Karpas-422 (cell line): ENCODE measurements around the gene GALNT1. TPM values are rescaled to one million over a fixed set of nuclear protein-coding genes. Genes with fewer than 3 reads are reported as not detected.

Source experiments
- DNase-seq: peaks from one replicate; pipeline ENCODE4 v3.0.0-alpha.2; 2015
- H2AFZ ChIP-seq: fragments of 200-600 bp; sonication (generic); 2 replicates; pipeline ENCODE4 v1.6.1; 2014; ENCODE audit warnings: antibody characterized with exemption, low read length, mixed read lengths
- H3K27ac ChIP-seq: fragments of 200-600 bp; sonication (generic); 2 replicates; pipeline ENCODE4 v1.5.1; 2014; ENCODE audit warnings: mild to moderate bottlenecking, low read length, moderate library complexity
- H3K27me3 ChIP-seq: fragments of 200-600 bp; sonication (generic); 2 replicates; pipeline ENCODE4 v1.6.1; 2014; ENCODE audit warnings: low read length, mixed read lengths
- H3K36me3 ChIP-seq: fragments of 200-600 bp; sonication (generic); 2 replicates; pipeline ENCODE4 v1.6.1; 2014; ENCODE audit warnings: low read length, mixed read lengths; ENCODE audit not compliant: insufficient read depth
- H3K4me1 ChIP-seq: fragments of 200-600 bp; sonication (generic); 2 replicates; pipeline ENCODE4 v1.6.1; 2014; ENCODE audit warnings: mild to moderate bottlenecking, low read length, mixed read lengths
- H3K4me2 ChIP-seq: fragments of 200-600 bp; sonication (generic); 2 replicates; pipeline ENCODE4 v1.6.1; 2014; ENCODE audit warnings: low read length, low read depth, mild to moderate bottlenecking; ENCODE audit not compliant: poor library complexity, severe bottlenecking
- H3K4me3 ChIP-seq: fragments of 200-600 bp; sonication (generic); 2 replicates; pipeline ENCODE4 v1.5.1; 2014; ENCODE audit warnings: mild to moderate bottlenecking, antibody characterized with exemption, low read length, mixed read lengths
- H3K79me2 ChIP-seq: fragments of 200-600 bp; sonication (generic); 2 replicates; pipeline ENCODE4 v1.6.1; 2014; ENCODE audit warnings: mild to moderate bottlenecking, low read length, mixed read lengths
- H3K9ac ChIP-seq: fragments of 200-600 bp; sonication (generic); 2 replicates; pipeline ENCODE4 v1.6.0; 2014; ENCODE audit warnings: low read length
- H3K9me2 ChIP-seq: fragments of 200-600 bp; sonication (generic), shearing (Covaris generic); replicated peaks from 2 replicates; pipeline ENCODE4 v1.6.0; 2014; ENCODE audit warnings: mild to moderate bottlenecking, low read length, moderate library complexity; ENCODE audit not compliant: insufficient read depth
- H3K9me3 ChIP-seq: fragments of 300-700, 200-600 bp; sonication (generic); 2 replicates; pipeline ENCODE4 v1.6.1; 2014; ENCODE audit warnings: low read length, mixed read lengths
- H4K20me1 ChIP-seq: fragments of 200-600 bp; sonication (generic); 2 replicates; pipeline ENCODE4 v1.6.1; 2014; ENCODE audit warnings: mild to moderate bottlenecking, antibody characterized with exemption, low read length, low read depth; ENCODE audit not compliant: insufficient read depth
- total RNA-seq: library from RNA; depleted of rRNA; stranded (reverse); fragments of >200 nt; shearing (Covaris generic); gene quantifications from 2 replicates; pipeline ENCODE4 v1.2.3, GENCODE V29; 2014; ENCODE audit warnings: low replicate concordance

The GALNT1 gene
- total RNA-seq, 1 experiment from 2014 or later, result 259 TPM

DNA sequence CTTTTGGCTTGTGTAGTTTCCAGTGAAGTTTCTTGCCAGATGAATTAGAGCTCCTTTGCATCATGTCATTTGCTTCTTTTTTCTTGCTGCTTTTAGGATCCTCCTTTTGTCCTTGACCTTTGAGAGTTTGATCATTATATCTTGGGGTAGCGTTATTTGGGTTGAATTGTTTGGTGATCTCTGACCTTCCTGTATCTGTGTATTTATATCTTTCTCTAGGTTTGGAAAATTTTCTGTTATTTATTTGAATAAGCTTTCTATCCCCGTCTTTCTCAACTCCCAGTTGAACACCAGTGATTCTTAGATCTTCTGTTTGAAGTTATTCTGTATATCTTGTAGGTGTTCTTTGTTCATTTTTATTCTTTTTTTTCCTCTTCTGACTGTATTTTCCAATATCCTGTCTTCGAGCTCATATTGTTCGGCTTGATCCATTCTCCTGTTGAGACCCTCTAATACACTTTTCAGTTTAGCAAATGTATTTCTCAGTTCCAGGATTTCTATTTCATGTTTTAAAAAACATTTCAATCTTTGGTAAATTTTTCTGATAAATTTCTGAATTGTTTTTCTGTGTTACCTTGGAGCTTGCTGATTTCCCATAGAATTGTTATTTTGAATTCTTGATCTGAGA is 20.8 kb downstream of the GALNT1 start:
- peaks cover 99% of the 10 kb centered on the region for H3K79me2 ChIP-seq
- H3K9me2 ChIP-seq, result no peaks in the 10 kb centered on the region

DNA sequence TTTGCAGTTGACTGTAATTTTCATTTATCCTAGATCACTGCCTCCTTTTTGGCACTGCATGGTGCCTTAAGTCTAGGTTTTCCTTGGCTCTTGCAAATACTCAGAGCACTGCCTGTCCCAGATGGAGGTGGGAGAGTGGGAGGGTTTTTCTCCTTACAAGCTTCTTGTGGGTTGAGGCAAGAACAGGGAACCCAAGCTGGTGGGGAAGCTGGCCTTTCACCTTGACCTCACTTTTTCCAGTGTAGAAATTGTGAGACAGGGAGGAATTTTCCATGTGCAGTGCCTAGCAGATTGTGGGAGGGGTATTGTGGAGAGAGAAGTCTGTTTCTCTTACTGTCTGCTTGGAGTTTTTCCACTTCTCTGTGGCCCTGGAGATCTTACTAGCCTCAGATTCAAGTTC is 21.5 kb downstream of the GALNT1 start:
- Histone ChIP-seq H4K20me1 (peaks cover 14% of the 10 kb centered on the region), H3K79me2 (peaks cover 100% of the 10 kb centered on the region), H3K4me3 (no peak overlapping the region)

More for the DNA sequence above, 20.8 kb downstream of the GALNT1 start:
- Histone ChIP-seq H3K27me3 (no peaks in the 10 kb centered on the region), H3K4me2 (no peak overlapping the region), H2AFZ (no peak overlapping the region), H3K36me3 (peaks cover 60% of the 10 kb centered on the region), H3K27ac (no peak overlapping the region), H3K9ac (no peak overlapping the region), H4K20me1 (peaks cover 11% of the 10 kb centered on the region), H3K9me3 (peaks cover 35% of the 10 kb centered on the region), H3K4me3 (no peak overlapping the region), H3K4me1 (peaks cover 39% of the 10 kb centered on the region)
- DNase-seq, result peak; percentile 73

DNA sequence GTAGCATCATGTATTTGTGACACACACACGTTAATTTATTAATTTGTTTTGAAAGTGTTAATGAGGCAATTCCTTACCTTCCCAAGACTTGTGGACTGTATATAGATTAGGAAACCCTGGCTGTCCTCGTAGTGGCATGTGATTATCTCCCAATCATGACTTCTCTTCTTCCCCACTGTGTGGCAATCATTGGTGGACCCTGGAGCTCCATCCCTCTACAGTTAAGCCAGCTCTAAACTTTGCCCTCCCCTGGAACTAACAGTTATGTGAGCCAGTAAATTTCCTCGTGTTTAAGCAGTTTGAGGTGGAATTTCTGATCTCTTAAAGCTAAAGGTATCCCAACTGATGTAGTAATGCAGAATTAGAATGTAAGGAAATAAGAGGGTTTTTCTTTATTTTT is 22.0 kb downstream of the GALNT1 start:
- H3K4me2 ChIP-seq, result no peak overlapping the region
- peak overlapping the region; percentile 88 for H3K27ac ChIP-seq
- H3K27me3 ChIP-seq, result no peaks in the 10 kb centered on the region
- no peak overlapping the region for H2AFZ ChIP-seq
- H3K9me3 ChIP-seq, result peaks cover 32% of the 10 kb centered on the region
- H3K36me3 ChIP-seq, result peaks cover 52% of the 10 kb centered on the region
- H3K4me1 ChIP-seq, result peaks cover 51% of the 10 kb centered on the region
- DNase-seq, result no peak
- peaks cover 100% of the 10 kb centered on the region for H3K79me2 ChIP-seq
- no peaks in the 10 kb centered on the region for H3K9me2 ChIP-seq
- H4K20me1 ChIP-seq, result peaks cover 14% of the 10 kb centered on the region
- H3K4me3 ChIP-seq, result no peak overlapping the region
- H3K9ac ChIP-seq, result no peak overlapping the region

More for the DNA sequence above, 21.5 kb downstream of the GALNT1 start:
- Histone ChIP-seq H3K27me3 (no peaks in the 10 kb centered on the region), H3K9ac (no peak overlapping the region), H3K36me3 (peaks cover 56% of the 10 kb centered on the region), H3K9me2 (no peaks in the 10 kb centered on the region), H3K9me3 (peaks cover 35% of the 10 kb centered on the region), H3K4me1 (peaks cover 46% of the 10 kb centered on the region), H3K27ac (peak overlapping the region; percentile 88), H2AFZ (no peak overlapping the region), H3K4me2 (no peak overlapping the region)
- DNase-seq, result no peak

DNA sequence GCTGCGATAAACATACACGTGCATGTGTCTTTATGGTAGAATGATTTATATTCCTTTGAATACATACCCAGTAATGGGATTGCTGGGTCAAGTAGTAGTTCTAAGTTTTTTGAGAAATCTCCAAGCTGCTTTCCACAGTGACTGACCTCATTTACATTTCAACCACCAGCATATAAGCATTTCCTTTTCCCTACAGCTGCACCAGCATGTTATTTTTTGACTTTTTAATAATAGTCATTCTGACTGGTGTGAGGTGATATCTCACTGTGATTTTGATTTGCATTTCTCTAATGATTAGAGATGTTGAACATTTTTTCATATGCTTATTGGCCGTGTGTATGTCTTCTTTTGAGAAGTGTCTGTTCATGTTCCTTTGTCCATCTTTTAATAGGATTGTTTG is 22.8 kb downstream of the GALNT1 start:
- no peaks in the 10 kb centered on the region for H3K9me2 ChIP-seq
- peak overlapping the region; percentile 53 for H3K4me2 ChIP-seq
- H2AFZ ChIP-seq, result no peak overlapping the region
- peaks cover 14% of the 10 kb centered on the region for H4K20me1 ChIP-seq
- peaks cover 60% of the 10 kb centered on the region for H3K4me1 ChIP-seq
- no peak overlapping the region for H3K9ac ChIP-seq
- peak overlapping the region; percentile 14; the same call in 1 of the 2 replicates for H3K4me3 ChIP-seq
- peaks cover 100% of the 10 kb centered on the region for H3K79me2 ChIP-seq
- peaks cover 43% of the 10 kb centered on the region for H3K36me3 ChIP-seq
- H3K27ac ChIP-seq, result peak overlapping the region; percentile 88
- no peaks in the 10 kb centered on the region for H3K27me3 ChIP-seq
- peaks cover 27% of the 10 kb centered on the region for H3K9me3 ChIP-seq
- DNase-seq, result peak; percentile 79

DNA sequence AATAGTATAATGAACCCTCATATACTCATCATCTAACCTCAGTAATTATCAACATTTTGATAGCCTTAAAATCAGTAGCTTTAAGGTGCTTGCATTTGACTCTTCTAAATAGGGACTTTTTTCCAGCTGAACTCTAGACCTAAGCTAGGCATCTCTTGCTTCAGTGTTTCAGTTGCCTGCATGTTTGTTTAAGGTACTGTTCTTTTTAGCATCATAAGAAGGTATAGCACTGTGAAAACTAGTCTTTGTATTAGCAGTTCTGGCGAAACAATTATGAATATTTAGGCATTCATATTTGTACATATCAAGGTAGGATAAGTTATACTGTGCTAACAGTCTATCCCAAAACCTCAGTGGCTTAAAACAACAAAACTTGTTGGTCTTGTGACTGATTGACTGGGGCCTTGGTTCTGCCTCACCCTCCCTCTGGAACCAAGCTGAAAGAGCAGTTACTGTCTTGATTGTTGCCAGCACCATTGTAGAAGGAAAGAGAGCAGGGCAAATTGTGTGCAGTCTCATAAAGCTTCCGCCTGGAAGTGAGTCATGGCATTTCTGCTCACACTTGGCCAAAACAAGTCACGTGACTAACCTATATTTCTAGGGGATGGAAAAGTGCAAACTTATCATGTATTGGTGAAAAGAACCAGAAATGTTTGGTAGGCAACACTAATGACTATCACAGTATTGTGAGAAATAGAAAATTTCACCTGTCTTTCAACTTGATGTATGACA is 24.3 kb downstream of the GALNT1 start:
- H3K27me3 ChIP-seq, result no peaks in the 10 kb centered on the region
- H3K79me2 ChIP-seq, result peaks cover 100% of the 10 kb centered on the region
- H3K36me3 ChIP-seq, result peaks cover 28% of the 10 kb centered on the region
- no peak for DNase-seq
- no peak overlapping the region for H3K4me3 ChIP-seq
- no peak overlapping the region for H2AFZ ChIP-seq
- no peaks in the 10 kb centered on the region for H3K9me2 ChIP-seq
- peak overlapping the region; percentile 88 for H3K27ac ChIP-seq
- peaks cover 17% of the 10 kb centered on the region for H3K9me3 ChIP-seq
- H4K20me1 ChIP-seq, result peaks cover 14% of the 10 kb centered on the region
- peaks cover 75% of the 10 kb centered on the region for H3K4me1 ChIP-seq
- no peak overlapping the region for H3K9ac ChIP-seq
- peak overlapping the region; percentile 53 for H3K4me2 ChIP-seq

DNA sequence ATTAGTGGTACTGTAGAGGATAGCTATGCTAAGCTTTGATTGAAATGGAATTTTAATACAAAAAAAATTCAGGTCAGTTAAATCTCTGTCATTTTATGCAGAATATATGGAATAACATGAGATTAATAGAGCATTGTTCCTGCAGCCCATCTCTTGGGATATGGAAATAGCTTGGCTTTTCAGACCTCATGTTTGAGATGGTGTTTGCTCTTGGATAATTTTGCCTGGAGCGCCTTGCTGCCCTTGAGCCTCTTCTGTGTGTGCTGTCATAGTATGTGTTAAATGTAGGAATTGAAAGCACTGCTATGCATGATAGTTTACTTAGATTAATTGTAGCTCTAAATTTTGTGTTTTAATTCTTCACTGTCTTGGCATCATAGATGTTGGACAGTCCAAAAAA is 27.7 kb downstream of the GALNT1 start:
- Histone ChIP-seq H3K4me1 (peaks cover 100% of the 10 kb centered on the region), H3K9ac (peak overlapping the region; percentile 17; the same call in 1 of the 2 replicates), H3K9me3 (no peaks in the 10 kb centered on the region), H3K4me3 (no peak overlapping the region), H3K9me2 (no peaks in the 10 kb centered on the region), H4K20me1 (peaks cover 14% of the 10 kb centered on the region), H3K27ac (peak overlapping the region; percentile 88), H3K36me3 (no peaks in the 10 kb centered on the region), H3K79me2 (peaks cover 100% of the 10 kb centered on the region), H2AFZ (no peak overlapping the region), H3K27me3 (no peaks in the 10 kb centered on the region), H3K4me2 (peak overlapping the region; percentile 28)
- no peak for DNase-seq

DNA sequence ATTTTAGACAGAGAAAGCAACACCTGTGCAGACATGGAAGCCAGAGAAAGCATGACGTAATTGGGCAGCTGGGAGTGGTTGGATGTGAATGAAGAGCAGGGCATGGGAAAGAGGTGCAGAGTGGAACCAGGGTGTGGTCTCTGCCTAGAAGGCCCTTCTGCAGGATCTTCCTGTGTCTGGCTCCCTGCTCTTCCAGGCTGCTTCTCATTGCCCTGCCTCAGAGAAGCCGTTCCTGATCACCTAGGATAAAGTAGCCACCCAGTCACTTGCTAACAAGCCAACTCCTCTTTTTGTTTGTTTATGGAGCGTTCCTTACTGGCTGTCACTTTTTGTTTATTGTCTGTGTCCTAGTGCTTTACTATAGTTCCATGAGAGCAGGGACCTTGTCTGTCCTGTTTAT is 28.5 kb downstream of the GALNT1 start:
- peak overlapping the region; percentile 28 for H3K4me2 ChIP-seq
- no peak for DNase-seq
- no peak overlapping the region for H2AFZ ChIP-seq
- peaks cover 14% of the 10 kb centered on the region for H4K20me1 ChIP-seq
- peak overlapping the region; percentile 88 for H3K27ac ChIP-seq
- H3K4me3 ChIP-seq, result no peak overlapping the region; the same call in 1 of the 2 replicates
- no peaks in the 10 kb centered on the region for H3K36me3 ChIP-seq
- H3K27me3 ChIP-seq, result no peaks in the 10 kb centered on the region
- H3K4me1 ChIP-seq, result peaks cover 100% of the 10 kb centered on the region
- H3K9me2 ChIP-seq, result no peaks in the 10 kb centered on the region
- no peaks in the 10 kb centered on the region for H3K9me3 ChIP-seq
- H3K79me2 ChIP-seq, result peaks cover 100% of the 10 kb centered on the region
- no peak overlapping the region for H3K9ac ChIP-seq

DNA sequence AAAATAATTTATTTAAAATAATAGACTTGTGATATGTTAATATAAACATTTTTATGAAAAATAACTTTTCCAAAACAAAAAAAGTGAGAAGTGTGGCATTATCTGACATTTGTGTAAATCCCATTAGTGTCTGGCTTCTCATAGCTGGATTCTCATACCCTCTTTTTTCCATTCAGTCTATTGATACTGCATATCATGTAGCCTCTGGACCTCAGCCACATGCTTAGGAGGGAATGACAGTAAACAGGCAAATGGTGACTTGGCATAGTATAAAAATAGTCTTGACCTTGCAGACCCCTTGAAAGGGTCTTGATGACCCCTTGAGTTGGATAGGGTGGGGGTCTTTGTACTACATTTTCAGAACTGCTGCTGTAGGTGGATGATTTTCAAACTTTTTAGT is 29.2 kb downstream of the GALNT1 start:
- H3K9ac ChIP-seq, result peak overlapping the region; percentile 27; the same call in 1 of the 2 replicates
- no peaks in the 10 kb centered on the region for H3K27me3 ChIP-seq
- H3K4me2 ChIP-seq, result peak overlapping the region; percentile 59
- H3K9me2 ChIP-seq, result no peaks in the 10 kb centered on the region
- H3K27ac ChIP-seq, result peak overlapping the region; percentile 86
- no peak overlapping the region for H3K4me3 ChIP-seq
- peaks cover 100% of the 10 kb centered on the region for H3K4me1 ChIP-seq
- peaks cover 100% of the 10 kb centered on the region for H3K79me2 ChIP-seq
- H3K36me3 ChIP-seq, result no peaks in the 10 kb centered on the region
- no peaks in the 10 kb centered on the region for H3K9me3 ChIP-seq
- no peak overlapping the region for H2AFZ ChIP-seq
- H4K20me1 ChIP-seq, result peaks cover 12% of the 10 kb centered on the region
- DNase-seq, result no peak
